Measurements from ENCODE around the gene SLIT3.

DNA sequence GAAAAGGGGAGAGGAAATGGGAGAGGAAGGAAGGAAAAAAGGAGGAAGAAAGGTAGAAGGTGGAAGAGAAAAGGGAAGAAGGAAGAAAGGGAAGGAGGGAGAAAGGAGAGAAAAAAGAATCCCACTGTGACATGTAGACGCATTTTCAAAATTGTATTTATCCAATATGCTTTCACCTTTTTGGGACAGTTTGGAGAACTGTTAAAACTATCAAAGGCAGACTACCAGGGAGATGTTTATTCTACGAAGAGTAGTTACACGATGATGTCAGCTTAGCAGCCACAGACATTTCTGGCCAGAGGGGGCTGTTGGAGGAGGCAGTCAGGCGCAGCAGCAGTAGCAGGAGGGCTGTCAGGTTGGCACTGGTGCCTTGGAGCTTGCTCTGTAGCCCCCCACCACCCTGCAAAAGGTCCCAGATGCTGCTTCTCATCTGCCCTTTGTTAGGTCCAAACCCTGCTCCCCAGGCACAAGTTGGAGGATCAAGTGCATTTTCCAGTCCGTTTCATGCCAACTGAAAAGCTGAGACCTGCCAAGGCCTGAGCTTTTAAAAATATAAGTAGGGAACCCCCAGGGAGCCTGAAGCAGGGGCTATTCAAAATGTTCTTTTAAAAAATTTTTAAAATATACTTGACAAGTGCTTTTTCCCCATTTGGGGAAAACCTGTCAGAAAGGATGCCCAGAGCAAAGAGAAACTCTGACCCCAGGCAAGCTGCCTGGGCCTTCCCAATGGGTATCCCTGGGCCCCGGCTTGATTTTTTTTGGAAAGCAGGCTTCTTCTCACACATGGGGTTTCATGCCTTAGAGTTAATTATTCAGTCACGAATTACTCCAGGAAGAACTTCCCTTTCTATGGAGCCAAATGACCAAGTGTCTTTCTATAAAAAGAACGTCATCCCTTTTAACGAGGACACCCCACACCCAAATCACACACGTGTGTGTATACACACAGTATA, 203.3 kb downstream of the SLIT3 start:
- TF ChIP-seq, protein P1, sequence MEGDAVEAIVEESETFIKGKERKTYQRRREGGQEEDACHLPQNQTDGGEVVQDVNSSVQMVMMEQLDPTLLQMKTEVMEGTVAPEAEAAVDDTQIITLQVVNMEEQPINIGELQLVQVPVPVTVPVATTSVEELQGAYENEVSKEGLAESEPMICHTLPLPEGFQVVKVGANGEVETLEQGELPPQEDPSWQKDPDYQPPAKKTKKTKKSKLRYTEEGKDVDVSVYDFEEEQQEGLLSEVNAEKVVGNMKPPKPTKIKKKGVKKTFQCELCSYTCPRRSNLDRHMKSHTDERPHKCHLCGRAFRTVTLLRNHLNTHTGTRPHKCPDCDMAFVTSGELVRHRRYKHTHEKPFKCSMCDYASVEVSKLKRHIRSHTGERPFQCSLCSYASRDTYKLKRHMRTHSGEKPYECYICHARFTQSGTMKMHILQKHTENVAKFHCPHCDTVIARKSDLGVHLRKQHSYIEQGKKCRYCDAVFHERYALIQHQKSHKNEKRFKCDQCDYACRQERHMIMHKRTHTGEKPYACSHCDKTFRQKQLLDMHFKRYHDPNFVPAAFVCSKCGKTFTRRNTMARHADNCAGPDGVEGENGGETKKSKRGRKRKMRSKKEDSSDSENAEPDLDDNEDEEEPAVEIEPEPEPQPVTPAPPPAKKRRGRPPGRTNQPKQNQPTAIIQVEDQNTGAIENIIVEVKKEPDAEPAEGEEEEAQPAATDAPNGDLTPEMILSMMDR (IDR thresholded peaks at IDR 0.05), result no peak
- no peak for TF ChIP-seq POLR2AphosphoS5 (IDR thresholded peaks at IDR 0.05; ENCODE audit: insufficient read depth in 1 of 2, low read depth in 1 of 2)
